Measurements from ENCODE around the gene SLC25A2.
"Not testable (repeated sequence)": the region's sequence is repeated elsewhere in the genome, so short reads cannot be mapped to it uniquely, and the experiment has no call there.

Gene SLC25A2

GRCh38 chr5:141303756-141304155, at the start of gene SLC25A2:
Gene SLC25A2, minus strand, starts transcription at chr5:141304049. Its CDS starts 184 bp downstream, at chr5:141303865.
- Histone ChIP-seq H3K4me2 (ENCODE audit: insufficient read depth, low read length) (no peak within 1 kb of the TSS), H3K4me3 (ENCODE audit: low read depth in 1 of 2, low read length in 2 of 2) (no peak within 1 kb of the TSS), H3K36me3 (ENCODE audit: insufficient read depth, low read length) (no peaks in the 10 kb centered on the region), H3K4me1 (ENCODE audit: insufficient read depth, low read length) (no peaks in the 10 kb centered on the region), H3K79me2 (ENCODE audit: insufficient read depth, low read length) (no peaks in the 10 kb centered on the region), H4K20me1 (ENCODE audit: insufficient read depth, low read length) (no peaks in the 10 kb centered on the region), H2AFZ (ENCODE audit: low read depth, low read length) (no peak within 1 kb of the TSS), H3K9ac (ENCODE audit: low read depth, low read length) (no peak within 1 kb of the TSS), H3K9me3 (ENCODE audit: insufficient read depth, low read length, severe bottlenecking) (peaks cover 5% of the 10 kb centered on the region), H3K27me3 (ENCODE audit: insufficient read depth, low read length, poor library complexity) (no peaks in the 10 kb centered on the region), H3K27ac (ENCODE audit: low read length) (no peak within 1 kb of the TSS)
- DNase-seq (no peak), ATAC-seq (ENCODE audit: insufficient read depth, low read depth) (no peak)
- TF ChIP-seq, protein P1, sequence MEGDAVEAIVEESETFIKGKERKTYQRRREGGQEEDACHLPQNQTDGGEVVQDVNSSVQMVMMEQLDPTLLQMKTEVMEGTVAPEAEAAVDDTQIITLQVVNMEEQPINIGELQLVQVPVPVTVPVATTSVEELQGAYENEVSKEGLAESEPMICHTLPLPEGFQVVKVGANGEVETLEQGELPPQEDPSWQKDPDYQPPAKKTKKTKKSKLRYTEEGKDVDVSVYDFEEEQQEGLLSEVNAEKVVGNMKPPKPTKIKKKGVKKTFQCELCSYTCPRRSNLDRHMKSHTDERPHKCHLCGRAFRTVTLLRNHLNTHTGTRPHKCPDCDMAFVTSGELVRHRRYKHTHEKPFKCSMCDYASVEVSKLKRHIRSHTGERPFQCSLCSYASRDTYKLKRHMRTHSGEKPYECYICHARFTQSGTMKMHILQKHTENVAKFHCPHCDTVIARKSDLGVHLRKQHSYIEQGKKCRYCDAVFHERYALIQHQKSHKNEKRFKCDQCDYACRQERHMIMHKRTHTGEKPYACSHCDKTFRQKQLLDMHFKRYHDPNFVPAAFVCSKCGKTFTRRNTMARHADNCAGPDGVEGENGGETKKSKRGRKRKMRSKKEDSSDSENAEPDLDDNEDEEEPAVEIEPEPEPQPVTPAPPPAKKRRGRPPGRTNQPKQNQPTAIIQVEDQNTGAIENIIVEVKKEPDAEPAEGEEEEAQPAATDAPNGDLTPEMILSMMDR (IDR thresholded peaks at IDR 0.05; ENCODE audit: borderline replicate concordance, extremely low read depth, low read length, poor library complexity, severe bottlenecking) = no peak
- TF ChIP-seq EZH2 (IDR thresholded peaks at IDR 0.05; ENCODE audit: borderline replicate concordance, low read depth, low read length, severe bottlenecking) = no peak

GRCh38 chr5:141351591-141351990, 47.7 kb upstream of the SLC25A2 start:
- Histone ChIP-seq H3K9ac (ENCODE audit: low read depth, low read length) (no peak overlapping the region), H2AFZ (ENCODE audit: low read depth, low read length) (no peak overlapping the region), H3K9me3 (ENCODE audit: insufficient read depth, low read length, severe bottlenecking) (no peaks in the 10 kb centered on the region), H3K27ac (ENCODE audit: low read length) (no peak overlapping the region), H3K36me3 (ENCODE audit: insufficient read depth, low read length) (no peaks in the 10 kb centered on the region), H4K20me1 (ENCODE audit: insufficient read depth, low read length) (no peaks in the 10 kb centered on the region), H3K79me2 (ENCODE audit: insufficient read depth, low read length) (no peaks in the 10 kb centered on the region), H3K27me3 (ENCODE audit: insufficient read depth, low read length, poor library complexity) (no peaks in the 10 kb centered on the region), H3K4me2 (ENCODE audit: insufficient read depth, low read length) (no peak overlapping the region), H3K4me1 (ENCODE audit: insufficient read depth, low read length) (no peaks in the 10 kb centered on the region), H3K4me3 (ENCODE audit: low read depth in 1 of 2, low read length in 2 of 2) (no peak overlapping the region)
- no peak for TF ChIP-seq EZH2 (IDR thresholded peaks at IDR 0.05; ENCODE audit: borderline replicate concordance, low read depth, low read length, severe bottlenecking)
- TF ChIP-seq, protein P1 (IDR thresholded peaks at IDR 0.05; ENCODE audit: borderline replicate concordance, extremely low read depth, low read length, poor library complexity, severe bottlenecking) = no peak
- DNase-seq (no peak), ATAC-seq (ENCODE audit: insufficient read depth, low read depth) (no peak)

DNA sequence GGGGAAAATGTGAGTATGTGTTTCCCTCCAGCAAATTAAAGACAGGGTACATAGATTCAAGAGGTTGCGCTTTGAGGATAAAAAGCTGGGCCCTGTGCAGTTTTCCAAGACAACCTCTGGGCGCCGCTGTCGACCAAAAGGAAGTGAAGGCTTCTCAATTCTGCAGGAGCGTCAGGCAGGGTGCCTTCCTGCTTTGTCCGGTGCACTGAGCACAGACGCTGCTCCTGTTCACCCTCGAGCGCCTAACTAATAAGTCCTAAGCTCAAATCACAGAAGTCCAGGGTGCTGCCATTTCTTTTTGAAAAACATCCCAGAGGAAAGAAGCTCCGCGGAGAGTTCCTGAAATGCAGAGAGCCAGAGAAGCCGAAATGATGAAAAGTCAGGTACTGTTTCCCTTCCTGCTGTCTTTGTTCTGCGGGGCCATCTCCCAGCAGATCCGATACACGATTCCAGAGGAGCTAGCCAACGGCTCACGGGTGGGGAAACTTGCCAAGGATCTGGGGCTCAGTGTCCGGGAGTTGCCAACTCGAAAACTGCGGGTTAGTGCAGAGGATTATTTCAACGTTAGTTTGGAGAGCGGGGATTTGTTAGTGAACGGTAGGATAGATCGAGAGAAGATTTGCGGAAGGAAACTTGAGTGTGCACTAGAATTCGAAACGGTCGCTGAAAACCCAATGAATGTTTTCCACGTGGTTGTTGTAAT, 46.2 kb upstream of the SLC25A2 start, which contains the start of gene PCDHGB1:
PCDHGB1 (plus strand) TSS at position 183 of the 703 bp plus-strand sequence; CDS start at position 345, 162 bp downstream.
- H3K27ac ChIP-seq (ENCODE audit: low read length) = no peak within 1 kb of the TSS

GRCh38 chr5:141346017-141346416, 42.2 kb upstream of the SLC25A2 start:
- ATAC-seq (ENCODE audit: insufficient read depth, low read depth); H3K79me2 ChIP-seq (ENCODE audit: insufficient read depth, low read length); H3K4me1 ChIP-seq (ENCODE audit: insufficient read depth, low read length); DNase-seq; H4K20me1 ChIP-seq (ENCODE audit: insufficient read depth, low read length); H3K27ac ChIP-seq (ENCODE audit: low read length); H3K9me3 ChIP-seq (ENCODE audit: insufficient read depth, low read length, severe bottlenecking); H3K36me3 ChIP-seq (ENCODE audit: insufficient read depth, low read length); H2AFZ ChIP-seq (ENCODE audit: low read depth, low read length); H3K4me2 ChIP-seq (ENCODE audit: insufficient read depth, low read length); H3K27me3 ChIP-seq (ENCODE audit: insufficient read depth, low read length, poor library complexity); H3K4me3 ChIP-seq (ENCODE audit: low read depth in 1 of 2, low read length in 2 of 2); H3K9ac ChIP-seq (ENCODE audit: low read depth, low read length): not testable (repeated sequence)

More for the DNA sequence above, 46.2 kb upstream of the SLC25A2 start, which contains the start of gene PCDHGB1:
- H3K4me3 ChIP-seq (ENCODE audit: low read depth in 1 of 2, low read length in 2 of 2) = no peak within 1 kb of the TSS
- no peak for ATAC-seq (ENCODE audit: insufficient read depth, low read depth)
- no peaks in the 10 kb centered on the region for H3K36me3 ChIP-seq (ENCODE audit: insufficient read depth, low read length)
- H3K9ac ChIP-seq (ENCODE audit: low read depth, low read length) = no peak within 1 kb of the TSS
- TF ChIP-seq, protein P1 (IDR thresholded peaks at IDR 0.05; ENCODE audit: borderline replicate concordance, extremely low read depth, low read length, poor library complexity, severe bottlenecking) = peak; percentile 17
- no peak for TF ChIP-seq EZH2 (IDR thresholded peaks at IDR 0.05; ENCODE audit: borderline replicate concordance, low read depth, low read length, severe bottlenecking)
- no peak for DNase-seq
- H3K79me2 ChIP-seq (ENCODE audit: insufficient read depth, low read length) = no peaks in the 10 kb centered on the region
- H3K27me3 ChIP-seq (ENCODE audit: insufficient read depth, low read length, poor library complexity) = no peaks in the 10 kb centered on the region
- H3K9me3 ChIP-seq (ENCODE audit: insufficient read depth, low read length, severe bottlenecking) = no peaks in the 10 kb centered on the region
- H3K4me2 ChIP-seq (ENCODE audit: insufficient read depth, low read length) = no peak within 1 kb of the TSS
- 0 out of 2 replicates have a peak within 1 kb of the TSS, but pooled peaks have one; percentile 10 for H2AFZ ChIP-seq (ENCODE audit: low read depth, low read length)
- H3K4me1 ChIP-seq (ENCODE audit: insufficient read depth, low read length) = no peaks in the 10 kb centered on the region
- no peaks in the 10 kb centered on the region for H4K20me1 ChIP-seq (ENCODE audit: insufficient read depth, low read length)

Measured in DND-41 (cell line).